Measurements from ENCODE around the gene PTPRG.

DNA sequence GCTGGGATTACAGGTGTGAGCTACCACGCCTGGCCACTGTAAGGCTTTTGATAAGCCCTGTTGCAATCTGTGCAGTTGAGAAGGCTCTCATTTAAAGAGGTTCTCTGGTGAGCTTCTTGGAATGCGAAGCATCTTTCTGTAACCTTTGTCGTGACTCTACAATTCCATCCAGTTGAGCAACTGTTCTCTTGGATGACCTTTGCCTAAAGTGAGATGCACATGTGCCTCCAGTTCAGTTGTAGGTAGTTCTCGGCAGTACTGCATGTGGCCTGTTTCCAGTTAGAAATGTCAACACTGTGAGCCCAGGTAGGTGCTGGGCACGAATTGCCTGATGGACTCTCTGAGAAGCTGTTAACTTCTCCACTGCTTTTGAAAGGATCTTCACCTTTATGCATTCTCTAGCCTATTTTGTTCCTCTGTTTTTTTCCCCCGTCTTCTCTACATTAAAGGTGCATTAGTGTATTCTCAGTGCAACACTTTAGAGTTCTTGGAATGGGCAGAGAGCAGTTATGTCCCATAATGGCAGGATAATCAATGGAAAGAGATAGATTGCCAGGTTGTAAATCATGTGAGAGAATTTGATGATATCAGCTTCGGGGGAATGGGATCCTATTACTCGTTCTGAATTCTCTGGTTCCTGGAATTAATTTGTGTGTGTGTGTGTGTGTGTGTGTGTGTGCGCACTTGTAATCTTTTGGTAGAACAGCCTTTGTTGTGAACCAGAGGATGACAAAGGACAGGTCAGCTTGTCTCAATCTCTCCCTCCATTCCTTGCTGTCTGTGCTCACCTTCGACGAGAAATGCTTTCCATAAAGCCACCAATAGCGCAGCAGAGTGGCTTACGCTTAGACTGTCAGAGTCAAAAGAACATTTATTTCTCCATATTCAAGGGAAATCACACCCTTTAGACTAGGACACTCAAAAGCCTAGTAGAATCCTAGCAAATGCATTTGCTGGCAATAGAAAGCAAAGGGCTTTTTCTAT, 51.1 kb downstream of the PTPRG start:
- TF ChIP-seq, protein P1, sequence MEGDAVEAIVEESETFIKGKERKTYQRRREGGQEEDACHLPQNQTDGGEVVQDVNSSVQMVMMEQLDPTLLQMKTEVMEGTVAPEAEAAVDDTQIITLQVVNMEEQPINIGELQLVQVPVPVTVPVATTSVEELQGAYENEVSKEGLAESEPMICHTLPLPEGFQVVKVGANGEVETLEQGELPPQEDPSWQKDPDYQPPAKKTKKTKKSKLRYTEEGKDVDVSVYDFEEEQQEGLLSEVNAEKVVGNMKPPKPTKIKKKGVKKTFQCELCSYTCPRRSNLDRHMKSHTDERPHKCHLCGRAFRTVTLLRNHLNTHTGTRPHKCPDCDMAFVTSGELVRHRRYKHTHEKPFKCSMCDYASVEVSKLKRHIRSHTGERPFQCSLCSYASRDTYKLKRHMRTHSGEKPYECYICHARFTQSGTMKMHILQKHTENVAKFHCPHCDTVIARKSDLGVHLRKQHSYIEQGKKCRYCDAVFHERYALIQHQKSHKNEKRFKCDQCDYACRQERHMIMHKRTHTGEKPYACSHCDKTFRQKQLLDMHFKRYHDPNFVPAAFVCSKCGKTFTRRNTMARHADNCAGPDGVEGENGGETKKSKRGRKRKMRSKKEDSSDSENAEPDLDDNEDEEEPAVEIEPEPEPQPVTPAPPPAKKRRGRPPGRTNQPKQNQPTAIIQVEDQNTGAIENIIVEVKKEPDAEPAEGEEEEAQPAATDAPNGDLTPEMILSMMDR (conservative IDR thresholded peaks at IDR 0.05; ENCODE audit: low read depth, low read length) = no peak
- no peak for TF ChIP-seq EZH2 (IDR thresholded peaks at IDR 0.05; ENCODE audit: borderline replicate concordance, low read depth, low read length, poor library complexity, severe bottlenecking)
